Measurements from ENCODE around the gene NPPC.
"Not testable (repeated sequence)": the region's sequence is repeated elsewhere in the genome, so short reads cannot be mapped to it uniquely, and the experiment has no call there.

Gene NPPC, protein sequence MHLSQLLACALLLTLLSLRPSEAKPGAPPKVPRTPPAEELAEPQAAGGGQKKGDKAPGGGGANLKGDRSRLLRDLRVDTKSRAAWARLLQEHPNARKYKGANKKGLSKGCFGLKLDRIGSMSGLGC

DNA sequence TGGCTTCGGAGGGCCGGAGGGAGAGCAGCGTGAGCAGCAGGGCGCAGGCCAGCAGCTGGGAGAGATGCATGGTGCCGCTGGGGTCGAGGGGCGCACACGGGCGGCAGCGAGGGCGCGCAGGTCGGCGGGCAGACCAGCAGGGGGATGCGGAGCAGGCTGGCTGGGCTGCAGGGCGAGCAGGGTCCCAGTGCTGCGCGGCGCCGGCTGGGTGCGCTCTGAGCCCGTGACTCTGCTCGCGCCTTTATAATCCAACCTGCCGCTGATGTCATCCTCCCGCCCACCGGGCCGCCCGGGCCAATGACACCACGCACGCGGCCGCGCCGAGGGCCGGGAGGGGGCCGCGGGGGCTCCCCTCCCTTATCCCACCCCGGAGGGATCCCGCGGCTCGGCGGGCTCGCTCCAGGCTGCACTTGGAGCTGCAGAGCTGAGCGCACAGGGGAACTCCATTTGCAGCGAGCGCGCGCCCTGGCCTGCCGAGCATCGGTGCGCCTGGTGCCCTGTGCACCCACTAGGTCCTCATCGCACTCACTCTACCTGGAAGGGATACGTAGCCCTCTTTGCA lies at the start of gene NPPC:
NPPC (minus strand) TSS at position 217 of the 562 bp plus-strand sequence; CDS start at position 70, 147 bp downstream.
- peak; percentile 29 to 42 for DNase-seq

DNA sequence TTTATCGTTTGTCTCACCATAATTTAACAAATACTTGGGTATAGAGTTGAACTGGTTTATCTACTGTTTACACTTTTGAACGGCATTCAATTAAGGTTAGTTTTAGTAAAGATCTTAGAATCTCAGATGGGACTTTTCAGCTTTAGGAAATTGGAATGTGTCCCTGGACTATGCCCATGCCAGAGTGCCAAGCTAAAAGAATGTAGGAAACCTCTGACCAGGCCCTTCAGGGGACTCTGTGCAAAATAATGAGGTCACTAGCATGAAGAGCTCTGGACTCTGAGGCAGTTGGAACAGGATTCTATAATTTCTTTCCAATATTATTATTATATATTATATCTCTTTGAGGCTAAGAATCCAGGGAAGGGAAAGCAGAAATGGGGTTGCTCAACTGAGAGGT lies 48.8 kb upstream of the NPPC start:
- DNase-seq, result no peak

DNA sequence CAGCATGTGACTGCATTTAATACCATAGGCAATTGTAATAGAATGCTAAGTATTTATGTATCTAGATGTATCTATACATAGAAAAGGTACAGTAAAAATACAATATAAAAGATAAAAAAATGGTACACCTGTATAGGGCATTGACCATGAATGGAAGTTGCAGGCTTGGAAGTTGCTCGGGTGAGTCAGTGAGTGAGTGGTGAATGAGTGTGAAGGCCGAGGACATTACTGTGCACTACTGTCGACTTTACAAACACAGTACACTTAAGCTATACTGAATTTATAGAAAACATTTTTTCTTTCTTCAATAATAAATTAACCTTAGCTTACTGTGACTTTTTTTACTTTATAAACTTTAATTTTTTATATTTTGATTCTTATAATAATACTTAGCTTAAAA lies 44.3 kb upstream of the NPPC start:
- DNase-seq, result no peak

DNA sequence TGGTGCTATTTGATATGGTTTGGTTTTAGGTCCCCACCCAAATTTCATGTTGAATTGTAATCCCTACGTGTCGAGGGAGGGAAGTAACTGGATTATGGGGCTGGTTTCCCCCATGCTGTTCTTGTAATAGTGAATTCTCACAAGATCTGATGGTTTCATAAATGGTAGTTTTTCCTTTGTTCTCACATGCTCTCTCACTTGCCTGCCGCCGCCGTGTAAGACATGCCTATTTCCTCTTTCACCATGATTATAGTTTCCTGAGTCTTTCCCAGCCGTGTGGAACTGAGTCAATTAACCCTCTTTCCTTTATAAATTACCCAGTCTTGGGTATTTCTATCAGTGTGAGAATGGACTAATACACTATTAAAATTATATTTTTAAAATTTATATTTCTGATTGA lies 42.6 kb upstream of the NPPC start:
- DNase-seq, result no peak

DNA sequence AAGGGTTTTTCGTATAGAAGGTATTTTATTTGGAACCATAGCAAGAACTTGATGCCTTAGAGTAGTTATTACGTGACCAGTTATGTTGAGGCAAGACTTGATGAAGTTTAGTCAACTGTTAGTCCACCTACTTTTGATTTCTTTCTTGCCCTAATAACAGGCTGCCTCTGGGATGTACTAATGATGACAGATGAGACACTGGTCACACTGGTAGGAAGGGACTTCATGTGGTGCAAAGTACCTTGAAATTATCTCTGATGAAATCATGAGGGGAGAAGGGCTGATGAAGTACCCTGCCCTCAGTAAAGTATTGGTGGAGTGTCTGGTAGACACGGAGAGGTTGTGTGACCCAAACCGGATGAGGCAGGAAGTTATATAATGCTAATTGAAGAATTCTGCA lies 40.7 kb upstream of the NPPC start:
- no peak for DNase-seq

DNA sequence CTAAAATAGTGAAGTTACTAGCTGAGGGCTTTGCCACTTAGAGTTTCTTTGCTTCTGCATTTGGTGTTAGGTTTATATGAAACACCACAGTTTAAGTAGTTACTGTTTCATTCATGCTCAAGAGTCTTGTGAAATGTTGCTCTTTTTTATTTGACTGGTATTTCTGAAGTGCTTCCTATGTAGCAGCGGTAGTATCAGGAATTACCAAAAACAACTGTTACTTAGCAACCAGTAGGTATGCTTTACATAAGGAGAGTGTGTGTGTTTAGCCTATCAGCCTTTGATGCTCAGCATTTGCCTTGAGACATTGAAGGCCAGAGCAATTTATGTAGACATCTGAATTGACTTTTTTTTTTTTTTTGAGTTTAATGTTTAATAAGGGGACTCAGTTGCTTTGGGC lies 38.9 kb upstream of the NPPC start:
- no peak for DNase-seq

DNA sequence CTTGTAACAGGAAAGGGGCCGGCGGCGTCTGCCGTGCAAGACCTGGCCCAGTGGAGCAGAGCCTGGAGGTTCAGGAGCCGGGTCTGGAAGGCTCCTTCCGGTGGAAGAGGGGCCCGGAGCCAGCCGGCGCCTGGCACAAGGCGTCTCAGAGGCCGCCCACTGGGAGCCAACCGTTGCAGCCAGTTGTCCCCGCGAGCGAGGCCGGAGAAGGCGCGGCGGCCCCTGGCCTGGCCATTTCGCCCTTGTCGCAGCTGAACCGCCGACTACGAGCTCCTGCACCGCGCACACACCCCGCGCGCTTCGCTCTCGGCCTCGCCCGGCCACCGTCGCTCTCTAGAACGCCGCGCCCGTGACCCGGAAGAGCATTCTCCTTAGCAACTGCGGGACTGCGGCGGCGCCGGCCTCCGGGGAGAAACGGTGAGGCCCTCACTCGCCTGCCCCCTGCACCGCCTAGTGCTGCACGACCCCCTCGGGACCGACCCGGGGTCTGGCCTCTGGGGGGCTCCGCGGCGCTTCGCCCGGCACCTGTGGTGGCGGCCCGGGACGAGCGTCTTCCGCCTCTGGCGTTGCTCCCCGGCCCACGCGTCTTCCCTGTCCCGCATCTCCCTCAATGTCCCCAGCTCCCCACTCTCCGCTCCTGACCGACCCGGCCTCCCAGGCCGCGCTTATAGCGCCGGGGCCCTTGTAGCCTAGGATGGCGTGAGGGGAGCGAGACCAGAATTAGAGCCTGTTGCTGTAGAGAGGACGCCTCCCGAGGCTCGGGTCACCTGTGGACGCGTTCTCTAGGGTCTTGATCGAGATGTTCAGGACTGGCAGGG lies 35.4 kb upstream of the NPPC start, which contains the start of gene DIS3L2:
DIS3L2 (plus strand) TSS at position 365 of the 818 bp plus-strand sequence. CDS start 53,215 bp downstream, outside the sequence.
- peak; percentile 76 to 82 for DNase-seq

DNA sequence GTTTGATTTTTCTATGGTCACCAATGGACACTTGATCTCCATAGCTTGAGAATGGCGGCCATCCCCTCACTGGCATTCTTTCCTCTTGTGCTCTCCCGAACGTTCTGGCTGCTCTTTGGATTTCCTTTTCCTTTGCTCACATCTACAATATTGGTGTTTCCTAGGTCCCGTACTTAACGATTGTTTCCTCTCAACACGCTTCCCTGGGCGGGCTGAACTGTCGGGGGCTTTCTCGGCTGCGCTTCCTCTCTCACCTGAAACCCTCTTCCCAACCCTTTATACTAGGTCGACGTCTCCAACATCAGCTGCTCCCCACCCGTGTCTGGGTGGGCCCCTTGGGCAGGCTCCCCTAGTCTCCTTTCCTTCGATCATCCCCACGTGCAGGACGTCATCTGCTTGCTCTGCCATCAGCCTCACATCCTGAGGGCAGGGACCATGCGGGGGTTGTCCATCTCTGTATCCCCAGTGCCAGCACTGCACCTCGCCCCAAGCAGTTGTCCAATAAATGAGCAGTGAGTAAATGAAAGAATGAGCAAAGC lies 34.7 kb upstream of the NPPC start:
- no peak for DNase-seq

DNA sequence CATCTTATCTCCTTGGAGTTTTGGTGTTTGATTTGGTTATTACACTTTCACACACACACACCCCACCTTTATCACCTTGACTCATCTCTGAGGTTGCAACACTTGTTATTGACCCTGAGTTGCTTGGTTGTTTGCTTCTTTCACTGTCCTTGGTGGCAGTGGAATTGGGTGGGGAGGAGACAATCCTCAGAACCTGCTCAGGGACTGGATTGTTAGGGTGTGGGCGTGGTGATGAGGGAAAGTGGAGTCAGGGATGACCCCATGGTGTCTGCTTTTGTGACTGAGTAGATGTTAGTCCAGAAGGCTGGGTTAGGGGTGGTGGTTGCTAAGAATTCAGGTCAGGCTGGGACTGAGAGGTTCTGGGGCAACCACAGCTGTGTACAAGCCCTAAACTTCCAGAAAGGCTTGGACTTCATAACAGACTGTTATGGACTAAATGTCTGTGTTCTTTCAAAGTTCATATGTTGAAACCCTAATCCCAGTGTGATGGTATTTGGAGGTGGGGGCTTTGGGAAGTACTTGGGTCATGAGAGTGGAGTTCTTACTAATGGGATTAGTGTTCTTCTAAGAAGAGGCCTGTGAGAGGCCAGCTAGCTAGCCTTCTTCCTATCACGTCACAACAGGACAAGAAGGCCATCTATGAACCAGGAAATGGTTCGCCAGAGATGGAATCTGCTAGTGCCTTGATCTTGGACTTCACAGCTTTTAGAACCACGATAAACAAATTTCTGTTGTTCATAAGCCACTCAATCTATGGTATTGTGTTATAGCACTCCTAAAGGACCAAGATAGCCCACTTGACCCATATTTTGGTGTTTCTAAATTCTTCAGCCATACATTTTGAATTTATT lies 31.9 kb upstream of the NPPC start:
- no peak for DNase-seq

DNA sequence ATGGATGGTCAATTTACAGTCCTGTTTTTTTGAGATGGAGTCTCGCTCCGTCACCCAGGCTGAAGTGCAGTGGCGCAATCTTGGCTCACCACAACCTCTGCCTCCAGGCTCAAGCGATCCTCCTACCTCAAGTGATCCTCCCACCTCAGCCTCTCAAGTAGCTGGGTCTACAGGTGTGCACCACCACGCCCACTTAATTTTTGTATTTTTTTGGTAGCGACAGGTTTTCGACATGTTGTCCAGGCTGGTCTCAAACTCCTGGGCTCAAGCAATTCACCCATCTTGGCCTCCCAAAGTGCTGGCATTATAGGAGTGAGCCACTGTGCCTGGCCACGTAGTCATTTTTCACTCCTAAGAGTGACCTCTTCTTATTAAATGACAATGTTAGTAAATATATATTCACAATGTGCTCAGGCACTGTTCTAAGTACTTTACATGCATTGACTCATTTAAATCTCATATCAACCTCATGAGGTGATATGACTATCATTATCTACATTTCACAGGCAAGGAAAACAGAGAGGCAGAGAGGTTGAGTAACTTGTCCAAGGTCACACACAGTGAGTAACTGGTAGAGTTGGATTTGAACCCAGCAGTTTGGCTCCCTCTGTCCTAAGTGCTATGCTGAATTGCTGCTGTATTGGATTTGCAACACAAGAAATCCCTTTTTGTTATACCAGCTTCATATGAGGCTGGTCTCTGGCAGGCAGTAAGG lies 29.7 kb upstream of the NPPC start:
- DNase-seq, result no peak

DNA sequence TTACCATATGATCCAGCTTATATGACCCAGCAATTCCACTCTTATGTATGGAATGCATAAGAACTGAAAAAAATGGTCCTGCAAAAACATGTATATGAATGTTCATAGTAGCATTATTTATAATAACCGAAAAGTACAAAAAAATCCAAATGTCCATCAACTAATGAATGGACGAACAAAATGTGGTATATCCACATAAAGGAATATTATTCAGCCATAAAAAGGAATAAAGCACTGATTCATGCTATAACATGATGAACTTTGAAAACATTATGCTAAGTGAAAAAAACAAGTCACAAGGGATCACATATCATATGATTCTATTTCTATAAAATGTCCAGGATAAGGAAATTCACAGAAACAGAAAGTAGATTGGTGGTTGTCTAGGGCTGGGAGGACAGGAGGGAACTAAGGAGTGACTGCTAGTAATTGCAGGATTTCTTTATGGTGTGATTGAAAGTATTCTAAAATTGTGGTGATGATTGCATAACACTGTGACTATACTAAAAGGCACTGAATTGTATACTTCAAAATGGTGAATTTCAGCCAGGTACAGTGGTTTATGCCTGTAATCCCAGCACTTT lies 25.3 kb upstream of the NPPC start:
- no peak for DNase-seq

DNA sequence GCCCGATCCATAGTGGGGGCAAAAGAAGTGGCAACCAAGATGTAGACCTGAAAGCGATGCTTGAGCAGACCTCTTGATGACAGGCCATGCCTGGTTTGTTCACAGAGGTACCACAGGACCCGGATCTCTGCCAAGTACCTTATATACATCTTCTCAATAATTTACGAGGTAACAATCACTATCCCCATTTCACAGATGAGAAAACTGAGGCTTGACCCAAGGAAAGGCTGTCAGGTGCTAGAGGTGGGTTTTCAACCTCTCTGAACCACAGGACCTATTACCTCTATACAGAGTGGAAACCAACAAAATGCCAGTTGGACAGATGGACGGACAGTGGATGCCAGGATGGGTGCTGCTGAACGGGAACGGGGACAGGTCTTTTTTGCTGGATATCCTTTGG lies 21.5 kb upstream of the NPPC start:
- no peak for DNase-seq

DNA sequence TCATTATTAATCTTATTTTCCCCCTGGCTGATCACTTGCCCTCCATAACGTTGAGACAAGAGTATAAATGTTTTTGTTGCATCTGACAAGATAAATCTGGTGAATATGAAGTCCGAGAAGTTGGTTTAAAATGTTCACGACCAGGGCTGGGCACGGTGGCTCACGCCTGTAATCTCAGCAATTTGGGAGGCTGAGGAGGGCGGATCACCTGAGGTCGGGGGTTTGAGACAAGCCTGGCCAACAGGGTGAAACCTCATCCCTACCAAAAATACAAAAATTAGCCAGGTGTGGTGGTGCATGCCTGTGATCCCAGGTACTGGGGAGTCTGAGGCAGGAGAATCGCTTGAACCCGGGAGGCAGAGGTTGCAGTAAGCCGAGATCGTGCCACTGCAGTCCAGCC lies 20.9 kb upstream of the NPPC start:
- DNase-seq, result not testable (repeated sequence)

DNA sequence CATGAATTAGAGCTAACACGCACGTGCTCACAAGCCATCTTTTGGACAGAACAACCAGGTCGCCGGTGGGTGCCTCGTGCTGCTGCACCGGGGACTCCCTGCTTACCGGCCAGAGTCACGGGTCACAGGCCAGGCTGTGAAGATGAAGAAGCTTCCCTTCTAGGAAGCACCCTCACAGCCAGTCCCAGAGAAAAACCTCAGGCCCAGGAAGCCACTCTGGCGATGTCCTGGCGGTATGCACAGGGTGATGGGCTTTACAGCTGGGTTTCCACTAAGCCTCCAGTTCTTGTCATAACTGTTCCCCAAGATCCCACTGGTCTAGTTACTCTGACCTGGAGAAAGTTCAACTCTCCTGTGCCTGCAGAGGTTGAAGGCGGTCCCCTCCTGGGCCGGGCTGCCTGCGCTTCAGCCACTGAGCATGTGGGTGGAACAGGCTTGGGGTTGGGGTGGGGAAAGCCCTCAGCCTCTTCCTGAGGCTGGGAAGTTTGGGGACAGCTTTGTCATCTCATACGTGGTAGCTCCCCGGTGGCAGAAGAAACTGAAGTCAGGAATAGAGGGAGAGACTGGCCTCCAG lies 20.1 kb upstream of the NPPC start:
- no peak for DNase-seq

DNA sequence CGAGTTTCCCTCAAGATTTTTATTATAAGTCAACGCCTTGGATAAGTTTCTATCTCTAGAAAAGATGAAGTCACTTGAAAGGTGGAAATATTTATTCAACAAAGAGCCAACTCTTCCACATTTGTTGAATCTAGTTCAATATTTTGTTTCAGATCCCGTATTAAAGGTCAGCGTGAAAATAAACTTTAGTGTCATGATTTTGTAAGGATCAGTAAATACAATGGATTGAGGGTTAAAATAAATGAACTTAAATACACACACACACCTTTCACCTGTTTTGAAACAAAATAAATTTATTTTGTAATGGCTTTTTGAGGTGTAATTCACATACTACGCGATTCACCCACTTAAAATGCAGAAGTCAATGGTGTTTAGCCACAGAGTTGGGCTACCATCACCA lies 16.0 kb upstream of the NPPC start:
- no peak for DNase-seq

DNA sequence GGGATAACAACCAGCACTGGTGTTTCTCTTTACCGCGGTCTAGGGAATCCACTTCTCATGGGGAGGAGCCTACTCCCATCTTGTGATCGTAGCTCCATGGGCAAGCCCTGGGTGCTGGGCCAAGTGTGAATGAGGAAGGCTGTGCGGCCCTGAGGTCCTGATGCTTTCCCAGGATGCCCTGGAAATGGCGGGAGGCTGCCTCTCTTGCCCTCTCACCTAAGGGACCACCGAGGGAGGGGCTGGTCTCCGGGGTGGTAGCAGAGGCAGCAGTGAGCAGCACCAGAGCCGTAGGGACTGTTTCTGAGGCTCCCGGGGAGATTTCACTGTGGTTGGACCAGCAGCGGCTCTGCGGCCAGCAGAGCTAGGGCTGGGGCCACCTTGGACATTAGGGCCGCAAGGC lies 15.5 kb upstream of the NPPC start:
- no peak for DNase-seq

DNA sequence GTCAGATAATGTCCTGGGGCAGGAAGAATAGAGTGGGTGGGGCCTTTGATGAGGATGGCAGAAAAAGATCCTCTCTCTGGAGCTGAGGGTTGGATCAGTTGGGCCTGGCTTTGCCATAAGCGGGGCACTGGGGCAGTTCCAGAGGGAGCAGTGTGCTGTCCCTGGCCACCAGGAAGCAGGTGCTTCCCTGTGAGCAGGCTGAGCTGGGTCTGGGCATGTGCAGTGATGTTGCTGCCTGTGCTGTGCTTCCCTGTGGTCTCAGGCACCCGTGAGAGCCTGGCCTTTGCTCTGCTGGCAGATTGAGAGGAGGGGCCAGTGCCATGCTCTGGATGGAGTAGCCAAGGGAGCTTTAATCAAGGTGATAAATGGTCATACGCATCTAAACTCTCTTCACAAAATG lies 14.6 kb upstream of the NPPC start:
- no peak for DNase-seq

DNA sequence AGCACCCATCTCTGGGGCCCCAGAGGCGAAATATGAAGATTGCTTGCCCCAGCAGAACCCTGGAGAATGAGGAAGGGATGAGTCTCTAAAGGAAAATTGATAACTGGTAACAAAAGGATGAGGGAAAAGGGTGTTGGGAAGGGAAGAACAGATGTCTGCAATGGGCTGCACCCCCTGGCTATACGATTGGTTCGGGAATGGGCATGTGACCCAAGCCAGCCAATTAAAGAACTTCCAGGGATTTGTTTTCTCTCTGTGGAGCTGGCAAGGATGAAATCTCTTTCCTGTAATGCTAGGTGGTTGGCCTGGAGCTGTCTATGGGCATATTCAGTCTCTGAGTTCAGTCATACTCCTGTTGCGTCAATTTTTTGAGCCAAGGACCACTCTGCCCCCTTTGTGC lies 12.8 kb upstream of the NPPC start:
- no peak for DNase-seq

DNA sequence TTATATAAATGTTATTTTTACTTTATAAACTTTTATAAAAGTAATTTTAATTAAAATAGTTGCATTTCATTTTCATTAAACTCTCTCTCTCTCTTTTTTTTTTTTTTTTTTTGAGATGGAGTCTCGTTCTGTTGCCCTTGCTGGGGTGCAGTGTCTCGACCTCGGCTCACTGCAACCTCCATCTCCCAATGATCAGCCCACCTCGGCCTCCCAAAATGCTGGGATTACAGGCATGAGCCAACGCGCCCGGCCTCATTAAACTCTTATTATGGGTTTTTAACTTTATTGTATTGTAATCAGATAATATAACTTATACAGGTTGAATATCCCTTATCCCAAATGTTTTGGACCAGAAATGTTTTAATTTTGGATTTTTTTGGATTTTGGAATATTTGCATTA lies 10.9 kb upstream of the NPPC start:
- DNase-seq, result no peak

DNA sequence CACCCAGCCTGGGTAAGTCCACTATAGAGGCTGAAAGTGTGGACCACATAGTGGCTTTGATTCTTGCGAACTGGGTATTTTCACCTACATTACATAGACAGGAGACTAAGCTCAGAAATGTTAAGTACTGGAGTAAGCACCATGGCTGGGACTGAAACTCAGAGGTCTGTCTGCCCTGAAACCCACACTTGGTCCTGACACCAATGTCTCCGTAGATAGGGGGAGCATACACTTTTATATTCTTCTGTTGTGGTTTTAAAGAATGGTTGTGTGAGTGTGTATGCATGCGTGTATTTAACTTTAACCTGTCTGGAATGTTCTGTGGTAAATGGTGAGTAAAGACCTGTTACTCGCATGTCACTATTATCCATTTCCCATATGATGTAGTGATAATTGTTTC lies 10.3 kb upstream of the NPPC start:
- DNase-seq, result no peak

DNA sequence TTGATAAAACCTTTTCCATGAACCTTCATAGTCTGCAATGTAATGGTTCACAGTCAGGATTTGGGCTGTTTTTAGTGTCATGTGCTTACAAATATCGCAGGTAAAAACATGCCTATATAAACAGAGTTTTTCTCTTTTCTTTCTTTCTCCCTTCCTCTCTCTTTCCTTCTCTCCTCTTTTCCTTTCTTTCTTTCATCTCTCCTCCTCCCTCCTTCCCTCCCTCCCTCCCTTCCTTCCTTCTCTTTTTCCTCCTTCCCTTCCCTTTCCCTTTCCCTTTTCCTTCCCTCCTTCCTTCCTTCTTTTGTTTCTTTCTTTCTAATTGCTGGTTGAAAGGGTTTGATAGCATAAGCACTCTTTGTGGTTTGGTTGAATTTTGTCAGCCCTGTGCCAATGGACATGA lies 9.6 kb upstream of the NPPC start:
- no peak for DNase-seq

DNA sequence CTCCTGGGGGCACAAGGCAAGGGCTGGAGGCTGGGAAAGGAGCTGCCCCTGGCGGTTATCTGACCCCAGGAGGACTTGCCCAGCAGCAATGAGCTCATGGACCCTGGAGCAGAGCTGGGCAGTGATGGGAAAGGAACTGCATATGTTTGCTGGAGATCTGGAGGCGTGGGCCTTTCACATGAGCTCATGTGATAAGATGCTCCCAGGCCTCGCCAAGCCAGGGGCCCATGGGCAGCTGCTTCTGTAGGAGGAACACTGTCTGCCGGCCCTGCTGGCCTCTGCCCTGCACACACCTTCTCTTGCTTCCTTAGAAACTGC lies 9.0 kb upstream of the NPPC start:
- DNase-seq, result no peak
